Measurements from ENCODE around the gene WNT2B. TPM values are rescaled to one million over a fixed set of nuclear protein-coding genes. Genes with fewer than 3 reads are reported as not detected.

WNT2B gene
- total and polyA plus RNA-seq, 2 of the 8 experiments (the other 6 are each of a cell fraction or from before 2014, with no cell fraction given), result 0.33 to 2.0 TPM

DNA sequence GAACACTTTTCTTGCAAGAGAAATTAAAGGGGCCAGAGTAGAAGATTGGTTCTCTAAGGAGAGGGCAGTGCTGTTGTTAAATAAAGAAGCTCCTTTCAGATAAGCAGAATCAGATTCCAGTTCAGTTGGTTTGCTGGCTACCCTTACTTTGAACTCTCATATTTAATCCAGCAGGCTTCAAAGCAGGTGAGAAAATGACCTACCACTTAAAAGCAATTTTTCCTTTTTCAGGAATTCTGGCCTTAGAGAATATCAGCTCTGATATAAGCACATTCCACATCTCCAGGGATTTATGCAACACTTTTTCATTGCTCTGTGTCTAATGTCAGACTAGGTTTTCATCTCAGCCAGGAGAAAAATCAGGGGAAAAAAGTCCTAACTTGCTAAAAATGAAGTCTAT, 28.7 kb downstream of the WNT2B start:
- ChIA-PET CTCF (ENCODE audit: partially characterized antibody) (interaction anchor here (0.8 to 2.9 kb wide), 4 partner anchors 10 to 35 kb away, joined by 3 to 13 read pairs (median 3); no protein-coding TSS in a partner anchor), POLR2A (ENCODE audit: partially characterized antibody) (no interaction called here)

More for the DNA sequence above, 28.7 kb downstream of the WNT2B start:
- Histone ChIP-seq H3K27ac (ENCODE audit: low read depth, low read length) (no peak overlapping the region), H3K4me1 (replicated peaks in 1 of 4; ENCODE audit: control insufficient read depth in 3 of 4, insufficient read depth in 4 of 4, low read length in 3 of 4) (no peaks in the 10 kb centered on the region), H4K8ac (ENCODE audit: extremely low read depth, insufficient read depth, low read length) (no peak overlapping the region), H2BK120ac (replicated peaks; ENCODE audit: low read depth, low read length) (no peak overlapping the region), H2BK20ac (ENCODE audit: low read length) (no peak overlapping the region), H4K5ac (ENCODE audit: insufficient read length, low read depth, low read length) (no peak overlapping the region), H2AFZ (ENCODE audit: low read length) (no peak overlapping the region), H3K4me2 (ENCODE audit: insufficient read depth in 1 of 2, low read depth in 2 of 2, low read length in 2 of 2) (no peak overlapping the region), H3K36me3 (ENCODE audit: control insufficient read depth in 2 of 4, insufficient read depth in 4 of 4, low read length in 3 of 4) (peaks cover 0 to 8% (median 0%) of the 10 kb centered on the region in 4 experiments; a peak in 1 of 8 replicates), H3K4me3 (ENCODE audit: extremely low read depth in 1 of 4, insufficient read depth in 2 of 4, low read depth in 3 of 4, low read length in 4 of 4) (no peak overlapping the region), H3K79me1 (ENCODE audit: low read depth, low read length) (no peaks in the 10 kb centered on the region), H4K20me1 (replicated peaks in 1 of 2; ENCODE audit: control insufficient read depth in 1 of 2, insufficient read depth in 2 of 2, low read length in 2 of 2) (no peaks in the 10 kb centered on the region), H3K79me2 (ENCODE audit: control insufficient read depth in 1 of 2, insufficient read depth in 2 of 2, low read length in 2 of 2) (no peaks in the 10 kb centered on the region), H3K23ac (ENCODE audit: insufficient read length) (no peak overlapping the region), H2BK12ac (ENCODE audit: low read depth, low read length) (no peak overlapping the region), H3K9ac (replicated peaks in 1 of 4; ENCODE audit: extremely low read depth in 1 of 4, low read depth in 3 of 4, low read length in 3 of 4) (no peak overlapping the region), H4K91ac (replicated peaks; ENCODE audit: insufficient read length, low read length) (no peak overlapping the region), H3K14ac (ENCODE audit: insufficient read length) (no peak overlapping the region), H3K4ac (replicated peaks; ENCODE audit: insufficient read length, low read depth, low read length) (no peak overlapping the region), H2BK15ac (ENCODE audit: low read length) (no peak overlapping the region), H3K27me3 (replicated peaks in 1 of 4; ENCODE audit: control insufficient read depth in 3 of 4, extremely low read depth in 1 of 4, insufficient read depth in 3 of 4, low read length in 3 of 4) (no peaks in the 10 kb centered on the region), H2BK5ac (ENCODE audit: low read depth, low read length) (no peak overlapping the region), H3K9me3 (ENCODE audit: insufficient read depth in 2 of 2, low read depth in 1 of 2, low read length in 1 of 2) (no peaks in the 10 kb centered on the region), H3K56ac (replicated peaks; ENCODE audit: insufficient read length, low read depth, low read length) (no peak overlapping the region), H3K18ac (ENCODE audit: extremely low read depth, low read length) (no peak overlapping the region), H2AK5ac (ENCODE audit: low read depth, low read length) (no peak overlapping the region), H3K23me2 (ENCODE audit: low read depth, low read length) (no peaks in the 10 kb centered on the region)
- FAIRE-seq (no peak), DNase-seq (ENCODE audit: low read depth in 1 of 2, low spot score in 2 of 2) (no peak)
- TF ChIP-seq BCL11A (IDR thresholded peaks at IDR 0.05; ENCODE audit: low read depth in 2 of 2, low read length in 2 of 2) (no peak), YY1 (IDR thresholded peaks at IDR 0.05; ENCODE audit: low read depth, low read length) (no peak), TBP (IDR thresholded peaks at IDR 0.05; ENCODE audit: low read depth, low read length) (no peak), ZNF274 (IDR thresholded peaks at IDR 0.05; ENCODE audit: borderline replicate concordance, extremely low read depth, low read length) (no peak), CTBP2 (IDR thresholded peaks at IDR 0.05; ENCODE audit: borderline replicate concordance, insufficient read depth, insufficient read length, low read length) (no peak), EZH2 (IDR thresholded peaks at IDR 0.05; ENCODE audit: low read depth, low read length, severe bottlenecking) (no peak), POLR2AphosphoS5 (IDR thresholded peaks at IDR 0.05; ENCODE audit: low read depth, low read length) (no peak)
- TF ChIP-seq, protein P1, sequence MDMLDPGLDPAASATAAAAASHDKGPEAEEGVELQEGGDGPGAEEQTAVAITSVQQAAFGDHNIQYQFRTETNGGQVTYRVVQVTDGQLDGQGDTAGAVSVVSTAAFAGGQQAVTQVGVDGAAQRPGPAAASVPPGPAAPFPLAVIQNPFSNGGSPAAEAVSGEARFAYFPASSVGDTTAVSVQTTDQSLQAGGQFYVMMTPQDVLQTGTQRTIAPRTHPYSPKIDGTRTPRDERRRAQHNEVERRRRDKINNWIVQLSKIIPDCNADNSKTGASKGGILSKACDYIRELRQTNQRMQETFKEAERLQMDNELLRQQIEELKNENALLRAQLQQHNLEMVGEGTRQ (IDR thresholded peaks at IDR 0.05; ENCODE audit: low read length), result no peak
